Astrocyte of the spinal cord (primary cell): ENCODE measurements around the gene SLC41A1.
A peak's percentile ranks its signal among the peaks of the same experiment; 100 is the strongest.

Source experiments
- DNase-seq: peaks from one replicate; pipeline ENCODE4 v3.0.0; 2011; ENCODE audit warnings: low read depth, low spot score
- H3K4me3 ChIP-seq: 2 replicates; pipeline ENCODE4 v1.5.1; 2011; ENCODE audit warnings: low read depth, mild to moderate bottlenecking, low read length, moderate library complexity
- in situ Hi-C: cut with HindIII; loops from 2 replicates; pipeline ENCODE4 v1.10.0; 2017; ENCODE audit warnings: low sequenced_read_pairs
- TF ChIP-seq, protein P1 (sequence below): IDR thresholded peaks from 2 replicates; pipeline ENCODE4 v1.5.1; 2012; ENCODE audit warnings: low read depth, mild to moderate bottlenecking, low read length, inconsistent platforms

SLC41A1 gene

GRCh38 chr1:205744403-205744802 is 68.6 kb downstream of the SLC41A1 start:
- no peak overlapping the region for H3K4me3 ChIP-seq
- TF ChIP-seq, protein P1, sequence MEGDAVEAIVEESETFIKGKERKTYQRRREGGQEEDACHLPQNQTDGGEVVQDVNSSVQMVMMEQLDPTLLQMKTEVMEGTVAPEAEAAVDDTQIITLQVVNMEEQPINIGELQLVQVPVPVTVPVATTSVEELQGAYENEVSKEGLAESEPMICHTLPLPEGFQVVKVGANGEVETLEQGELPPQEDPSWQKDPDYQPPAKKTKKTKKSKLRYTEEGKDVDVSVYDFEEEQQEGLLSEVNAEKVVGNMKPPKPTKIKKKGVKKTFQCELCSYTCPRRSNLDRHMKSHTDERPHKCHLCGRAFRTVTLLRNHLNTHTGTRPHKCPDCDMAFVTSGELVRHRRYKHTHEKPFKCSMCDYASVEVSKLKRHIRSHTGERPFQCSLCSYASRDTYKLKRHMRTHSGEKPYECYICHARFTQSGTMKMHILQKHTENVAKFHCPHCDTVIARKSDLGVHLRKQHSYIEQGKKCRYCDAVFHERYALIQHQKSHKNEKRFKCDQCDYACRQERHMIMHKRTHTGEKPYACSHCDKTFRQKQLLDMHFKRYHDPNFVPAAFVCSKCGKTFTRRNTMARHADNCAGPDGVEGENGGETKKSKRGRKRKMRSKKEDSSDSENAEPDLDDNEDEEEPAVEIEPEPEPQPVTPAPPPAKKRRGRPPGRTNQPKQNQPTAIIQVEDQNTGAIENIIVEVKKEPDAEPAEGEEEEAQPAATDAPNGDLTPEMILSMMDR: no peak
- no peak for DNase-seq
- in situ Hi-C loops: no loop called here

GRCh38 chr1:205743977-205744376 is 69.0 kb downstream of the SLC41A1 start:
- in situ Hi-C loops: no loop called here
- DNase-seq: no peak
- H3K4me3 ChIP-seq: no peak overlapping the region
- TF ChIP-seq, protein P1: no peak

DNA sequence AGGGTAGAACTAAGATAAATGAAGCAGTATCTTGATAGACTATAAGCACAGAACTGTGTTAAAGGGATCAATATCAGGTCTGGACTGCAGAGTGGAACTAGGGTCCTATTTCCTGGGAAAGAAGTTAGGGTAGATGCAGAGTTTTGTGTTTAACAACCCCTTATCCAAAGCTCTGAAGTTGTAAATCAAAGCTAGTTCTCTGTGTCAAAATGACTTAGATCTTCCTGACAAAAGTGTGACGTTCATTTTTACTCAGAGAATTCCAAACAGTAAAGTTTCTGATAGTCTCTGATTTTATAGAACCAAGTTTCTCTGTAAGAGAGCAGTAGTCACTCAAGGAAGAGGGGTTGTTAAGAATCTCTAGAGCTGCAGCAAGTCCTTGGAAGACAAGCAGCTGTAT is 71.3 kb downstream of the SLC41A1 start:
- DNase-seq: no peak
- no peak overlapping the region for H3K4me3 ChIP-seq
- in situ Hi-C loops: no loop called here
- TF ChIP-seq, protein P1: no peak

DNA sequence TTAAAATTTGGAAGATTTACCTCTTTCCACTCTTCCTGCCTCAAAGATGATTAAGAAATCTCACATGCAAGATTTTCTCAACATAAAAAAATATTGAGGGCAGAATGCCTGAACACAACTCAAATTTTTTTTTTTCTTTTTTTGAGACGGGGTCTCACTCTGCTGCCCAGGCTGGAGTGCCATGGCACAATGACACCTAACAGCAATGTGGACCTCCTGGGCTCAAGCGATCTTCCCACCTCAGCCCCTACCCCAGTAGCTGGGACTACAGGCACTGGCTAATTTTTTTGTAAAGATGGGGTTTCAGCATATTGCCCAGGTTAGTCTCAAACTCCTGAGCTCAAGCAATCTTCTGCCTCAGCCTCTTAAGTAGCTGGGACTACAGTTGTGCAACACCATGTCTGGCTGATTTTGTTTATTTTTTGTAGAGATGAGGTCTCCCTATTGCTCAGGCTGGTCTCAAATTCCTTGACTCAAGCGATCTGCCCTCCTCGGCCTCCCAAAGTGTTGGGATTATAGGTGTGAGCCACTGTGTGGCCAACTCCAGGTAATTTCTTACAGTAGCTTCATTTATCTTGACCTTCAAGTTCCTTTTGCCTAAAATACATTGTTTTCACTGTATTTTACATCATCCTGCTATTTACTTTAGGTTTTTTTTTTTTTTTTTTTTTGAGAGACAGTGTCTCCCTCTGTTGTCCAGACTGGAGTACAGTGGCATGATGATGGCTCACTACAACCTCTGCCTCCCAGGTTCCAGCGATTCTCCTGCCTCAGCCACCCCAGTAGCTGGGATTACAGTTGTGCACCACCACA is 73.4 kb downstream of the SLC41A1 start:
- peak; percentile 68 for DNase-seq
- in situ Hi-C loops: no loop called here
- TF ChIP-seq, protein P1: peak; percentile 33
- no peak overlapping the region for H3K4me3 ChIP-seq
